Stomach (tissue), 4 donors: Measurements from ENCODE around the gene HOXB8.

Experiments
- EP300 ChIP-seq: sonication (generic); formaldehyde crosslinking; IDR thresholded peaks from one replicate; pipeline ENCODE4 v1.6.1; 2017; ENCODE audit warnings: antibody characterized with exemption
- POLR2A ChIP-seq, 4 donors: fragments of 450-650 bp; IDR thresholded peaks; one replicate each; pipeline ENCODE4 v1.6.1; 2016; ENCODE audit warnings: antibody characterized with exemption in 4 of 4, control low read depth in 2 of 4, mild to moderate bottlenecking in 1 of 4, moderate library complexity in 1 of 4
- POLR2AphosphoS5 ChIP-seq, 3 donors: sonication (generic); formaldehyde crosslinking; IDR thresholded peaks; one replicate each; pipeline ENCODE4 v1.6.1; 2016; ENCODE audit warnings: antibody characterized with exemption in 3 of 3
- TF ChIP-seq, protein P1 (sequence below), 7 experiments: fragments of 450-650 bp in 4 of 7; fragments of 200-600 bp in 3 of 7; sonication (generic) in 3 of 7; IDR thresholded peaks; one replicate each; pipeline ENCODE4 v1.5.1; 2016 to 2019; ENCODE audit warnings: antibody characterized with exemption in 7 of 7, control low read depth in 2 of 7, mild to moderate bottlenecking in 1 of 7

- TF ChIP-seq, protein P1, sequence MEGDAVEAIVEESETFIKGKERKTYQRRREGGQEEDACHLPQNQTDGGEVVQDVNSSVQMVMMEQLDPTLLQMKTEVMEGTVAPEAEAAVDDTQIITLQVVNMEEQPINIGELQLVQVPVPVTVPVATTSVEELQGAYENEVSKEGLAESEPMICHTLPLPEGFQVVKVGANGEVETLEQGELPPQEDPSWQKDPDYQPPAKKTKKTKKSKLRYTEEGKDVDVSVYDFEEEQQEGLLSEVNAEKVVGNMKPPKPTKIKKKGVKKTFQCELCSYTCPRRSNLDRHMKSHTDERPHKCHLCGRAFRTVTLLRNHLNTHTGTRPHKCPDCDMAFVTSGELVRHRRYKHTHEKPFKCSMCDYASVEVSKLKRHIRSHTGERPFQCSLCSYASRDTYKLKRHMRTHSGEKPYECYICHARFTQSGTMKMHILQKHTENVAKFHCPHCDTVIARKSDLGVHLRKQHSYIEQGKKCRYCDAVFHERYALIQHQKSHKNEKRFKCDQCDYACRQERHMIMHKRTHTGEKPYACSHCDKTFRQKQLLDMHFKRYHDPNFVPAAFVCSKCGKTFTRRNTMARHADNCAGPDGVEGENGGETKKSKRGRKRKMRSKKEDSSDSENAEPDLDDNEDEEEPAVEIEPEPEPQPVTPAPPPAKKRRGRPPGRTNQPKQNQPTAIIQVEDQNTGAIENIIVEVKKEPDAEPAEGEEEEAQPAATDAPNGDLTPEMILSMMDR (IDR thresholded peaks at IDR 0.05), result no peak
- TF ChIP-seq EP300 (no peak), POLR2A (IDR thresholded peaks at IDR 0.05) (no peak), POLR2AphosphoS5 (IDR thresholded peaks at IDR 0.05) (no peak)
These were observed 25.1 kb downstream of the HOXB8 start, which contains the start of gene HOXB3 for GRCh38 chr17:48589831-48590606.
